Measurements from ENCODE around the gene HOXB5.

HOXB5 gene

GRCh38 chr17:48568499-48569239 lies 24.9 kb downstream of the HOXB5 start (continued):
- TF ChIP-seq PATZ1 (tag by site-specific recombination; IDR thresholded peaks at IDR 0.05) (peak; percentile 41; the same call in 1 of the 2 replicates), ZNF394 (tag by site-specific recombination; IDR thresholded peaks at IDR 0.05; ENCODE audit: borderline replicate concordance) (no peak; the same call in 1 of the 2 replicates), SP2 (tag by site-specific recombination; IDR thresholded peaks at IDR 0.05) (no peak), ZSCAN4 (tag by site-specific recombination; IDR thresholded peaks at IDR 0.05) (peak; percentile 95), ZNF571 (tag by site-specific recombination; IDR thresholded peaks at IDR 0.05) (no peak), ZNF580 (tag by site-specific recombination; IDR thresholded peaks at IDR 0.05) (no peak), ZNF658 (tag by site-specific recombination; IDR thresholded peaks at IDR 0.05) (no peak), ZSCAN16 (tag by site-specific recombination; IDR thresholded peaks at IDR 0.05) (no peak), HOXD13 (CRISPR knock-in tag; IDR thresholded peaks at IDR 0.05; ENCODE audit: borderline replicate concordance) (no peak), ZNF146 (tag by site-specific recombination; IDR thresholded peaks at IDR 0.05) (no peak), ZNF239 (tag by site-specific recombination; IDR thresholded peaks at IDR 0.05) (no peak), ZNF433 (tag by site-specific recombination; IDR thresholded peaks at IDR 0.05; ENCODE audit: low read depth) (no peak), ZNF560 (tag by site-specific recombination; IDR thresholded peaks at IDR 0.05; ENCODE audit: borderline replicate concordance) (no peak), SP7 (tag by site-specific recombination; IDR thresholded peaks at IDR 0.05) (peak; percentile 67; the same call in 1 of the 2 replicates), ZIC2 (tag by site-specific recombination; IDR thresholded peaks at IDR 0.05) (0 out of 2 replicates have a peak, but pooled peaks have one; percentile 21), MEIS1 (CRISPR knock-in tag; IDR thresholded peaks at IDR 0.05; ENCODE audit: borderline replicate concordance) (no peak), ZNF514 (tag by site-specific recombination; IDR thresholded peaks at IDR 0.05) (no peak), ZFP41 (tag by site-specific recombination; IDR thresholded peaks at IDR 0.05; ENCODE audit: borderline replicate concordance) (no peak), KLF8 (tag by site-specific recombination; IDR thresholded peaks at IDR 0.05) (no peak)
- TF ChIP-seq, protein P1, sequence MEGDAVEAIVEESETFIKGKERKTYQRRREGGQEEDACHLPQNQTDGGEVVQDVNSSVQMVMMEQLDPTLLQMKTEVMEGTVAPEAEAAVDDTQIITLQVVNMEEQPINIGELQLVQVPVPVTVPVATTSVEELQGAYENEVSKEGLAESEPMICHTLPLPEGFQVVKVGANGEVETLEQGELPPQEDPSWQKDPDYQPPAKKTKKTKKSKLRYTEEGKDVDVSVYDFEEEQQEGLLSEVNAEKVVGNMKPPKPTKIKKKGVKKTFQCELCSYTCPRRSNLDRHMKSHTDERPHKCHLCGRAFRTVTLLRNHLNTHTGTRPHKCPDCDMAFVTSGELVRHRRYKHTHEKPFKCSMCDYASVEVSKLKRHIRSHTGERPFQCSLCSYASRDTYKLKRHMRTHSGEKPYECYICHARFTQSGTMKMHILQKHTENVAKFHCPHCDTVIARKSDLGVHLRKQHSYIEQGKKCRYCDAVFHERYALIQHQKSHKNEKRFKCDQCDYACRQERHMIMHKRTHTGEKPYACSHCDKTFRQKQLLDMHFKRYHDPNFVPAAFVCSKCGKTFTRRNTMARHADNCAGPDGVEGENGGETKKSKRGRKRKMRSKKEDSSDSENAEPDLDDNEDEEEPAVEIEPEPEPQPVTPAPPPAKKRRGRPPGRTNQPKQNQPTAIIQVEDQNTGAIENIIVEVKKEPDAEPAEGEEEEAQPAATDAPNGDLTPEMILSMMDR (tag by site-specific recombination; IDR thresholded peaks at IDR 0.05), result no peak

GRCh38 chr17:48567646-48568354 lies 25.8 kb downstream of the HOXB5 start:
- Histone ChIP-seq H3K36me3 (ENCODE audit: control insufficient read depth in 2 of 2, insufficient read depth in 1 of 2, low read length in 2 of 2) (peaks cover 8 to 60% of the 10 kb centered on the region in 2 experiments), H3K9me3 (ENCODE audit: control insufficient read depth, insufficient read depth, low read depth, low read length) (no peaks in the 10 kb centered on the region), H3K4me3 (ENCODE audit: low read depth, low read length) (no peak overlapping the region), H3K4me1 (ENCODE audit: control insufficient read depth, insufficient read depth, low read length) (peaks cover 92% of the 10 kb centered on the region), H3K27ac (ENCODE audit: extremely low read depth, low read depth, low read length) (peak overlapping the region; percentile 47)
- CTCF ChIA-PET, result interaction anchor here (0.6 to 1.5 kb wide), 3 partner anchors 10 to 260 kb away, joined by 3 to 5 read pairs (median 3); no protein-coding TSS in a partner anchor
- TF ChIP-seq MZF1 (tag by site-specific recombination; IDR thresholded peaks at IDR 0.05; ENCODE audit: borderline replicate concordance) (0 out of 2 replicates have a peak, but pooled peaks have one; percentile 56), ZNF211 (tag by site-specific recombination; IDR thresholded peaks at IDR 0.05; ENCODE audit: low read depth) (no peak), ZNF394 (tag by site-specific recombination; IDR thresholded peaks at IDR 0.05; ENCODE audit: borderline replicate concordance) (no peak), ZBTB11 (tag by site-specific recombination; conservative IDR thresholded peaks at IDR 0.05; ENCODE audit: low read depth) (peak; percentile 30; the same call in 1 of the 2 replicates)
- POLR2A ChIA-PET, result no interaction called here
